ENCODE results near the gene FBXO34.

DNA sequence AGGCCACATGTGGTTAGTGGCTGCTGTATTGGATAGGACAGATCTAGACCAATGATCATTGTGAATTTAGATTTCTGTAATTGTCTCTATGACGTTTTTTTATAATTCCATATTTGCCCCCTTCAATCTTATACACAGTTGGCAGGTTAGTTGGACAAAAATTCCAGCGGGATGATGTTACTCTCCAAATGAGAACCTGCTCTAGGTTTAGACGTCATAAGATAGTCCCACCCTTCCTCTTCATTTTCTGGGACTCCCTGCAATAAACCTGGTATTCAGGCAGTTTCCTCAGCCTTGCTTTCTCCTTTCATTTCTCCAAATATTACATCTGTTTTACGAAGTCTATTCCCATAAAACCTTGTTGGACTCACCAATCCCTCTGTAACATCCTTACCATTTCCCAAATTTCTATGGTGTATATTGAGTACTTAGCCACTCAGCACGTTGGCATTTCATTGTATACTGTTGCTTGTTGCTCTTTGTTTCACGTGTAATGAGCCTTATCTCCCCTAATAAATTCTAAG is 10.2 kb downstream of the FBXO34 start:
- TF ChIP-seq PHF8 (CRISPR knock-in tag; IDR thresholded peaks at IDR 0.05) = no peak
- TF ChIP-seq, protein P1, sequence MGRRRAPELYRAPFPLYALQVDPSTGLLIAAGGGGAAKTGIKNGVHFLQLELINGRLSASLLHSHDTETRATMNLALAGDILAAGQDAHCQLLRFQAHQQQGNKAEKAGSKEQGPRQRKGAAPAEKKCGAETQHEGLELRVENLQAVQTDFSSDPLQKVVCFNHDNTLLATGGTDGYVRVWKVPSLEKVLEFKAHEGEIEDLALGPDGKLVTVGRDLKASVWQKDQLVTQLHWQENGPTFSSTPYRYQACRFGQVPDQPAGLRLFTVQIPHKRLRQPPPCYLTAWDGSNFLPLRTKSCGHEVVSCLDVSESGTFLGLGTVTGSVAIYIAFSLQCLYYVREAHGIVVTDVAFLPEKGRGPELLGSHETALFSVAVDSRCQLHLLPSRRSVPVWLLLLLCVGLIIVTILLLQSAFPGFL (CRISPR knock-in tag; IDR thresholded peaks at IDR 0.05) = no peak
- TF ChIP-seq MAFK (conservative IDR thresholded peaks at IDR 0.05 in 1 of 2, IDR thresholded peaks at IDR 0.05 in 1 of 2; ENCODE audit: low read length in 2 of 2) = no peak
- TF ChIP-seq, protein P2, sequence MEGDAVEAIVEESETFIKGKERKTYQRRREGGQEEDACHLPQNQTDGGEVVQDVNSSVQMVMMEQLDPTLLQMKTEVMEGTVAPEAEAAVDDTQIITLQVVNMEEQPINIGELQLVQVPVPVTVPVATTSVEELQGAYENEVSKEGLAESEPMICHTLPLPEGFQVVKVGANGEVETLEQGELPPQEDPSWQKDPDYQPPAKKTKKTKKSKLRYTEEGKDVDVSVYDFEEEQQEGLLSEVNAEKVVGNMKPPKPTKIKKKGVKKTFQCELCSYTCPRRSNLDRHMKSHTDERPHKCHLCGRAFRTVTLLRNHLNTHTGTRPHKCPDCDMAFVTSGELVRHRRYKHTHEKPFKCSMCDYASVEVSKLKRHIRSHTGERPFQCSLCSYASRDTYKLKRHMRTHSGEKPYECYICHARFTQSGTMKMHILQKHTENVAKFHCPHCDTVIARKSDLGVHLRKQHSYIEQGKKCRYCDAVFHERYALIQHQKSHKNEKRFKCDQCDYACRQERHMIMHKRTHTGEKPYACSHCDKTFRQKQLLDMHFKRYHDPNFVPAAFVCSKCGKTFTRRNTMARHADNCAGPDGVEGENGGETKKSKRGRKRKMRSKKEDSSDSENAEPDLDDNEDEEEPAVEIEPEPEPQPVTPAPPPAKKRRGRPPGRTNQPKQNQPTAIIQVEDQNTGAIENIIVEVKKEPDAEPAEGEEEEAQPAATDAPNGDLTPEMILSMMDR (CRISPR knock-in tag; IDR thresholded peaks at IDR 0.05) = no peak
- TF ChIP-seq TCF12 (IDR thresholded peaks at IDR 0.05) = no peak
- TF ChIP-seq TCF12 (CRISPR knock-in tag; IDR thresholded peaks at IDR 0.05) = no peak
- TF ChIP-seq, protein P3, sequence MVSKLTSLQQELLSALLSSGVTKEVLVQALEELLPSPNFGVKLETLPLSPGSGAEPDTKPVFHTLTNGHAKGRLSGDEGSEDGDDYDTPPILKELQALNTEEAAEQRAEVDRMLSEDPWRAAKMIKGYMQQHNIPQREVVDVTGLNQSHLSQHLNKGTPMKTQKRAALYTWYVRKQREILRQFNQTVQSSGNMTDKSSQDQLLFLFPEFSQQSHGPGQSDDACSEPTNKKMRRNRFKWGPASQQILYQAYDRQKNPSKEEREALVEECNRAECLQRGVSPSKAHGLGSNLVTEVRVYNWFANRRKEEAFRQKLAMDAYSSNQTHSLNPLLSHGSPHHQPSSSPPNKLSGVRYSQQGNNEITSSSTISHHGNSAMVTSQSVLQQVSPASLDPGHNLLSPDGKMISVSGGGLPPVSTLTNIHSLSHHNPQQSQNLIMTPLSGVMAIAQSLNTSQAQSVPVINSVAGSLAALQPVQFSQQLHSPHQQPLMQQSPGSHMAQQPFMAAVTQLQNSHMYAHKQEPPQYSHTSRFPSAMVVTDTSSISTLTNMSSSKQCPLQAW (CRISPR knock-in tag; IDR thresholded peaks at IDR 0.05) = no peak
- no peak for TF ChIP-seq ZNF350 (CRISPR knock-in tag; IDR thresholded peaks at IDR 0.05; ENCODE audit: borderline replicate concordance, low read depth)

Data from HepG2 (cell line).